HL-60 (cell line): ENCODE data around the gene USP31.

Experiments used
- DNase-seq, 2 experiments: peaks; one replicate each; pipeline ENCODE4 v3.0.0-alpha.2; 2010 to 2020; ENCODE audit warnings: low read depth in 1 of 2, low spot score in 1 of 2
- H3K27ac ChIP-seq: fragments of 250-450 bp; sonication (Bioruptor Pico); replicated peaks from 2 replicates; pipeline ENCODE4 v1.5.1; 2020; ENCODE audit warnings: mild to moderate bottlenecking, moderate library complexity
- H3K27me3 ChIP-seq: fragments of 250-450 bp; sonication (Bioruptor Pico); 2 replicates; pipeline ENCODE4 v1.5.1; 2021; ENCODE audit warnings: mild to moderate bottlenecking, moderate library complexity; ENCODE audit not compliant: insufficient read depth, poor library complexity, severe bottlenecking
- H3K4me3 ChIP-seq: replicated peaks from 2 replicates; pipeline ENCODE4 v1.5.1; 2011; ENCODE audit warnings: mild to moderate bottlenecking, control low read depth, low read length; ENCODE audit not compliant: insufficient read depth
- CTCF ChIP-seq: IDR thresholded peaks from one replicate; pipeline ENCODE4 v1.5.1; 2011; ENCODE audit warnings: low read length, control low read depth, inconsistent platforms; ENCODE audit not compliant: insufficient read depth
- GABPA ChIP-seq: IDR thresholded peaks from 2 replicates; pipeline ENCODE4 v1.6.1; 2012; ENCODE audit warnings: low read depth
- POLR2AphosphoS5 ChIP-seq: IDR thresholded peaks from 2 replicates; pipeline ENCODE4 v1.6.1; 2012; ENCODE audit warnings: low read depth
- REST ChIP-seq: IDR thresholded peaks from 2 replicates; pipeline ENCODE4 v1.6.1; 2012; ENCODE audit warnings: low read depth; ENCODE audit not compliant: insufficient replicate concordance
- SPI1 ChIP-seq: IDR thresholded peaks from 2 replicates; pipeline ENCODE4 v1.6.1; 2012; ENCODE audit warnings: low read depth, mild to moderate bottlenecking, borderline replicate concordance

The USP31 gene

GRCh38 chr16:23085949-23086348, 63.3 kb downstream of the USP31 start:
- H3K27me3 ChIP-seq = no peaks in the 10 kb centered on the region
- no peak overlapping the region for H3K4me3 ChIP-seq
- peak overlapping the region; percentile 60; the same call in 1 of the 2 replicates for H3K27ac ChIP-seq
- DNase-seq = peak; percentile 33 to 34
- TF ChIP-seq GABPA = no peak
- TF ChIP-seq CTCF = no peak
- no peak for TF ChIP-seq POLR2AphosphoS5
- no peak for TF ChIP-seq SPI1
- TF ChIP-seq REST = no peak

GRCh38 chr16:23082161-23082788, 67.0 kb downstream of the USP31 start:
- no peak overlapping the region for H3K4me3 ChIP-seq
- no peak overlapping the region for H3K27ac ChIP-seq
- no peaks in the 10 kb centered on the region for H3K27me3 ChIP-seq
- DNase-seq = no peak
- TF ChIP-seq REST (no peak), GABPA (no peak), CTCF (no peak), SPI1 (no peak), POLR2AphosphoS5 (no peak)

- no peak for TF ChIP-seq CTCF
- TF ChIP-seq REST = no peak
- no peak for TF ChIP-seq POLR2AphosphoS5
- TF ChIP-seq SPI1 = no peak
- TF ChIP-seq GABPA = no peak
- Histone ChIP-seq H3K27me3 (no peaks in the 10 kb centered on the region), H3K27ac (no peak overlapping the region), H3K4me3 (no peak overlapping the region)
- DNase-seq = no peak
Measured at GRCh38 chr16:23081675-23082119, 67.6 kb downstream of the USP31 start.
